Measurements from ENCODE around the gene ADAMTS7. TPM values are rescaled to one million over a fixed set of nuclear protein-coding genes. Genes with fewer than 3 reads are reported as not detected.

ADAMTS7 gene
- total and polyA plus RNA-seq, 2 donors (not counting 3 experiments of a cell fraction or from before 2014, with no cell fraction given): 49.6 to 64.7 TPM

DNA sequence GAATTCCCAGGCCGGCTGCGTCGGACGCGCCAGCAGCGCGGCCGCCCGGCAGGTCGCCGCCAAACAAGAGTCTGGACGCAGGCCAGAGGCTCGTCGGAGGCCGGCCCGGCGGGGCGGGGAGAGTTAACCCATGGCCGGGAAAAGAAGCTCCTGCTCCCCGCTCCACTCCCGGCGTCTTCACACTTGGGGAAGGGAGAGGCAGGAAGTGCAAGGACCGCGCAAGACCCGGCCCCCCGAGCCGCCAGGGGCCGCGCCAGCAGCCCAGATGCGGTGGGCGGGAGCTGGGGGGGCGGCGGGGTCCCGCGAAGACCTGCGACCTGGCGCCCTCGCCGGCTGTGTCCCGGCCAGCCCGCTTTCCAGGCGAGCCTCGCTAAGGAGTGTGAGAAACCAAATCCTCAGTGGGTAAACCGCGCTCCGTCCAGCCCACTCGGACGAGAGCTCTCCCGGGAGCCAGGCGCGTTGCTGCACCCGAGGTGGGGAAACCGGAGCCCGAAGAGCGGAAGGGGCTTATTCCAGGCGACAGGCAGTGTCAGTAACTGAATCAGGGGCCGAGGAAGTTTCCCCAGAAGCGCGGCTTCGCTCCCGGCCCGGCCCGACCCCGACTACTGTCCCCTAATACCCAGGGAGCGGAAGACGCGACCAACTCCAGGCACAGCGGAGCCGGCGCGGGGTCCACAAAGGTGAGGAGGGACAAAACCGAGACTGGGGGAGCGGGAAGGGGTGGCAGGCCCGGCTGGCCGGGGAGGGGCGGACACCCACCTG lies 721 bp downstream of the ADAMTS7 start:
- ChIA-PET POLR2A (interaction anchor here (0.6 to 1.1 kb wide), 2 partner anchors 8 to 63 kb away, joined by 3 read pairs; partner anchors contain the start of gene MORF4L1), CTCF (interaction anchor here (0.7 to 2.6 kb wide), 13 partner anchors 10 to 169 kb away, joined by 3 to 13 read pairs (median 5); no protein-coding TSS in a partner anchor)
- Histone ChIP-seq H3K79me2 (ENCODE audit: control insufficient read depth, insufficient read depth, low read length) (peaks cover 17% of the 10 kb centered on the region), H3K9ac (replicated peaks; ENCODE audit: extremely low read depth, insufficient read depth, low read length) (peak overlapping the region; percentile 74), H4K20me1 (replicated peaks; ENCODE audit: control insufficient read depth, extremely low read depth, insufficient read depth, low read length) (peaks cover 2% of the 10 kb centered on the region), H3K27ac (ENCODE audit: insufficient read depth, low read depth, low read length) (peak overlapping the region; percentile 59), H3K9me1 (replicated peaks; ENCODE audit: control insufficient read depth, extremely low read depth, insufficient read depth, low read length) (no peaks in the 10 kb centered on the region), H2AFZ (ENCODE audit: low read depth, low read length) (peak overlapping the region; percentile 79), H3K4me1 (ENCODE audit: control insufficient read depth, extremely low read depth, insufficient read depth, low read length) (peaks cover 14% of the 10 kb centered on the region), H3K4me3 (replicated peaks in 1 of 3; ENCODE audit: insufficient read depth in 1 of 3, low read depth in 1 of 3, low read length in 3 of 3) (peak overlapping the region; percentile 69 to 94 (median 72)), H3K4me2 (ENCODE audit: insufficient read depth, low read length) (peak overlapping the region; percentile 75), H3K36me3 (ENCODE audit: control insufficient read depth in 2 of 2, extremely low read depth in 1 of 2, insufficient read depth in 2 of 2, low read length in 2 of 2) (peaks cover 0 to under 1% of the 10 kb centered on the region in 2 experiments), H3K9me3 (replicated peaks; ENCODE audit: control insufficient read depth, insufficient read depth, low read length) (no peaks in the 10 kb centered on the region), H3K27me3 (ENCODE audit: control insufficient read depth in 2 of 2, insufficient read depth in 2 of 2, low read length in 2 of 2) (no peaks in the 10 kb centered on the region)
- TSS peak; percentile 10 for BruUV-seq (replicated peaks)
- intact Hi-C loops (cut with micrococcal nuclease): loop anchor here (1.0 kb wide), 5 partner anchors 49 to 63 kb away; no protein-coding TSS in a partner anchor
- peak; percentile 45 for DNase-seq (ENCODE audit: low read depth, low spot score)
- dilution Hi-C loops (cut with MboI; ENCODE audit: extremely low pct_ligation_motif_present, low sequenced_read_pairs): no loop called here
- TF ChIP-seq POLR2A (IDR thresholded peaks at IDR 0.05; ENCODE audit: low read depth, low read length) (no peak), JUN (IDR thresholded peaks at IDR 0.05; ENCODE audit: borderline replicate concordance, insufficient read depth, insufficient read length, low read depth) (no peak), MAX (IDR thresholded peaks at IDR 0.05; ENCODE audit: insufficient read depth, insufficient read length) (no peak), CTCF (IDR thresholded peaks at IDR 0.05; ENCODE audit: extremely low read depth in 1 of 2, insufficient read depth in 1 of 2, low read depth in 1 of 2, low read length in 2 of 2) (no peak), EZH2 (IDR thresholded peaks at IDR 0.05; ENCODE audit: borderline replicate concordance, low read depth, low read length, severe bottlenecking) (no peak), FOS (IDR thresholded peaks at IDR 0.05; ENCODE audit: borderline replicate concordance, insufficient read depth, low read length) (no peak), MYC (IDR thresholded peaks at IDR 0.05; ENCODE audit: low read depth, low read length) (no peak), GATA2 (IDR thresholded peaks at IDR 0.05; ENCODE audit: insufficient read depth, insufficient read length, low read depth, low read length) (no peak), POLR2AphosphoS5 (IDR thresholded peaks at IDR 0.05; ENCODE audit: insufficient read depth, low read depth, low read length) (no peak)
- FAIRE-seq: peak; percentile 72

Measured in endothelial cell of umbilical vein (primary cell).